Esophagus squamous epithelium (tissue), 4 donors: ENCODE results near the gene ACTRT2.

ENCODE experiments used
- POLR2A ChIP-seq, 4 donors: fragments of 450-650 bp; IDR thresholded peaks; one replicate each; pipeline ENCODE4 v1.6.1; 2017; ENCODE audit warnings: antibody characterized with exemption in 4 of 4, mild to moderate bottlenecking in 4 of 4, moderate library complexity in 3 of 4
- TF ChIP-seq, protein P1 (sequence below), 6 experiments: fragments of 450-650 bp in 4 of 6; fragments of 200-600 bp in 2 of 6; sonication (generic) in 2 of 6; IDR thresholded peaks; one replicate each; pipeline ENCODE4 v1.5.1; 2016 to 2019; ENCODE audit warnings: antibody characterized with exemption in 6 of 6, mild to moderate bottlenecking in 4 of 6, moderate library complexity in 4 of 6

- TF ChIP-seq, protein P1, sequence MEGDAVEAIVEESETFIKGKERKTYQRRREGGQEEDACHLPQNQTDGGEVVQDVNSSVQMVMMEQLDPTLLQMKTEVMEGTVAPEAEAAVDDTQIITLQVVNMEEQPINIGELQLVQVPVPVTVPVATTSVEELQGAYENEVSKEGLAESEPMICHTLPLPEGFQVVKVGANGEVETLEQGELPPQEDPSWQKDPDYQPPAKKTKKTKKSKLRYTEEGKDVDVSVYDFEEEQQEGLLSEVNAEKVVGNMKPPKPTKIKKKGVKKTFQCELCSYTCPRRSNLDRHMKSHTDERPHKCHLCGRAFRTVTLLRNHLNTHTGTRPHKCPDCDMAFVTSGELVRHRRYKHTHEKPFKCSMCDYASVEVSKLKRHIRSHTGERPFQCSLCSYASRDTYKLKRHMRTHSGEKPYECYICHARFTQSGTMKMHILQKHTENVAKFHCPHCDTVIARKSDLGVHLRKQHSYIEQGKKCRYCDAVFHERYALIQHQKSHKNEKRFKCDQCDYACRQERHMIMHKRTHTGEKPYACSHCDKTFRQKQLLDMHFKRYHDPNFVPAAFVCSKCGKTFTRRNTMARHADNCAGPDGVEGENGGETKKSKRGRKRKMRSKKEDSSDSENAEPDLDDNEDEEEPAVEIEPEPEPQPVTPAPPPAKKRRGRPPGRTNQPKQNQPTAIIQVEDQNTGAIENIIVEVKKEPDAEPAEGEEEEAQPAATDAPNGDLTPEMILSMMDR (IDR thresholded peaks at IDR 0.05), result no peak
- no peak for TF ChIP-seq POLR2A (IDR thresholded peaks at IDR 0.05)
Observed at GRCh38 chr1:3033040-3033789, 11.9 kb downstream of the ACTRT2 start.
